ENCODE results near the gene LRRN3.

Gene LRRN3

GRCh38 chr7:111050875-111051416 lies 40.0 kb upstream of the LRRN3 start:
- no peak for TF ChIP-seq CTCF (IDR thresholded peaks at IDR 0.05; ENCODE audit: low read depth, low read length)
- no peak overlapping the region for H3K4me3 ChIP-seq (ENCODE audit: low read depth, low read length)

- TF ChIP-seq CTCF (IDR thresholded peaks at IDR 0.05; ENCODE audit: low read depth, low read length): no peak
- H3K4me3 ChIP-seq (ENCODE audit: low read depth, low read length): no peak overlapping the region
Measured at GRCh38 chr7:111051832-111052231, 39.1 kb upstream of the LRRN3 start.

GRCh38 chr7:111053035-111053434 lies 37.9 kb upstream of the LRRN3 start:
- no peak overlapping the region for H3K4me3 ChIP-seq (ENCODE audit: low read depth, low read length)
- no peak for TF ChIP-seq CTCF (IDR thresholded peaks at IDR 0.05; ENCODE audit: low read depth, low read length)

GRCh38 chr7:111056371-111056770 lies 34.6 kb upstream of the LRRN3 start:
- TF ChIP-seq CTCF (IDR thresholded peaks at IDR 0.05; ENCODE audit: low read depth, low read length): no peak
- no peak overlapping the region for H3K4me3 ChIP-seq (ENCODE audit: low read depth, low read length)

GRCh38 chr7:111057066-111057465 lies 33.9 kb upstream of the LRRN3 start:
- TF ChIP-seq CTCF (IDR thresholded peaks at IDR 0.05; ENCODE audit: low read depth, low read length): no peak
- no peak overlapping the region for H3K4me3 ChIP-seq (ENCODE audit: low read depth, low read length)

- no peak for TF ChIP-seq CTCF (IDR thresholded peaks at IDR 0.05; ENCODE audit: low read depth, low read length)
- no peak overlapping the region for H3K4me3 ChIP-seq (ENCODE audit: low read depth, low read length)
Measured at GRCh38 chr7:111059833-111060232, 31.1 kb upstream of the LRRN3 start.

- no peak overlapping the region for H3K4me3 ChIP-seq (ENCODE audit: low read depth, low read length)
- no peak for TF ChIP-seq CTCF (IDR thresholded peaks at IDR 0.05; ENCODE audit: low read depth, low read length)
Measured at GRCh38 chr7:111063166-111063565, 27.8 kb upstream of the LRRN3 start.
